ENCODE measurements around the gene ATP4B.

- no peak for TF ChIP-seq CTCF (optimal IDR thresholded peaks at IDR 0.05 in 1 of 3, IDR thresholded peaks at IDR 0.05 in 1 of 3, conservative IDR thresholded peaks at IDR 0.05 in 1 of 3; ENCODE audit: extremely low read depth in 1 of 3, insufficient read depth in 2 of 3, low read length in 3 of 3)
- TF ChIP-seq EZH2 (IDR thresholded peaks at IDR 0.05; ENCODE audit: low read length), result no peak
These were observed 25.1 kb downstream of the ATP4B start for GRCh38 chr13:113632706-113633484.

All from keratinocyte (primary cell).